ENCODE results near the gene RSU1. TPM values are rescaled to one million over a fixed set of nuclear protein-coding genes. Genes with fewer than 3 reads are reported as not detected.

The RSU1 gene
- total and polyA plus RNA-seq, 10 of the 15 experiments (the other 5 are each of a cell fraction or from before 2014, with no cell fraction given): 49.2 to 139 (median 81.3) TPM

GRCh38 chr10:16735671-16736070 lies 81.6 kb downstream of the RSU1 start:
- in situ Hi-C loops (cut with MboI) (no loop called here), intact Hi-C loops (cut with micrococcal nuclease; ENCODE audit: unreplicated experiment) (no loop called here)
- DNase-seq (ENCODE audit: low read depth, low spot score): no peak
- ChIA-PET CTCF (interaction anchor here (1.4 kb wide), 1 partner anchor 42 kb away, joined by 3 read pairs; no protein-coding TSS in a partner anchor), SMC1A (ENCODE audit: uncharacterized antibody, unreplicated experiment) (no interaction called here), POLR2A (no interaction called here), RAD21 (ENCODE audit: unreplicated experiment) (no interaction called here)
- H3K4me1 ChIP-seq (ENCODE audit: control insufficient read depth, insufficient read depth, low read length): no peaks in the 10 kb centered on the region
- no peaks in the 10 kb centered on the region; the same call in 2 of the 3 replicates for H3K9me3 ChIP-seq (replicated peaks; ENCODE audit: control insufficient read depth, insufficient read depth, low read length)
- no peaks in the 10 kb centered on the region for H4K20me1 ChIP-seq (ENCODE audit: control insufficient read depth, insufficient read depth)
- no peak overlapping the region for H3K9ac ChIP-seq (ENCODE audit: control insufficient read depth, insufficient read depth, low read length)
- no peaks in the 10 kb centered on the region for H3K27me3 ChIP-seq (replicated peaks in 1 of 2; ENCODE audit: control insufficient read depth in 2 of 2, insufficient read depth in 2 of 2, low read length in 1 of 2)
- no peak for ATAC-seq
- no peak overlapping the region for H3K4me3 ChIP-seq
- BruUV-seq (replicated peaks): no TSS peak
- FAIRE-seq: no peak
- WGBS (ENCODE audit: insufficient coverage, insufficient replicate concordance, low lambda C conversion rate, missing lambda C conversion rate): 90% methylated on average over 3 of the region's 3 CpGs
- H3K4me2 ChIP-seq (ENCODE audit: control insufficient read depth, insufficient read depth): no peak overlapping the region
- no peak overlapping the region for H2AFZ ChIP-seq (ENCODE audit: control insufficient read depth, low read depth, low read length)
- no peaks in the 10 kb centered on the region; a peak in 2 of 4 replicates for H3K36me3 ChIP-seq (ENCODE audit: control insufficient read depth in 2 of 2, insufficient read depth in 2 of 2, low read length in 1 of 2)
- no peaks in the 10 kb centered on the region for H3K79me2 ChIP-seq (ENCODE audit: control insufficient read depth, insufficient read depth, low read length)
- TF ChIP-seq NR2F1 (conservative IDR thresholded peaks at IDR 0.05): no peak
- no peak for TF ChIP-seq PML (IDR thresholded peaks at IDR 0.05; ENCODE audit: low read length)
- TF ChIP-seq ZNF24 (IDR thresholded peaks at IDR 0.05): no peak
- TF ChIP-seq ASH2L (IDR thresholded peaks at IDR 0.05; ENCODE audit: borderline replicate concordance, low read depth): no peak
- TF ChIP-seq NFYA (IDR thresholded peaks at IDR 0.05; ENCODE audit: borderline replicate concordance, low read depth, low read length): no peak
- TF ChIP-seq KAT2A (conservative IDR thresholded peaks at IDR 0.05; ENCODE audit: control insufficient read depth, low read depth, low read length): no peak
- TF ChIP-seq BMI1 (IDR thresholded peaks at IDR 0.05; ENCODE audit: borderline replicate concordance): no peak
- TF ChIP-seq CHD2 (IDR thresholded peaks at IDR 0.05; ENCODE audit: borderline replicate concordance, low read depth, low read length): no peak
- TF ChIP-seq CBX5 (IDR thresholded peaks at IDR 0.05; ENCODE audit: low read depth): no peak
- TF ChIP-seq ZNF274 (IDR thresholded peaks at IDR 0.05; ENCODE audit: insufficient read depth, insufficient read length): no peak
- TF ChIP-seq ATF7 (IDR thresholded peaks at IDR 0.05; ENCODE audit: low read depth): no peak
- no peak for TF ChIP-seq EZH2 (IDR thresholded peaks at IDR 0.05; ENCODE audit: borderline replicate concordance, control insufficient read depth, low read depth, low read length)
- no peak for TF ChIP-seq CUX1 (IDR thresholded peaks at IDR 0.05; ENCODE audit: insufficient replicate concordance, low read depth, low read length)
- TF ChIP-seq ZNF384 (IDR thresholded peaks at IDR 0.05; ENCODE audit: borderline replicate concordance, low read depth, low read length): no peak
- no peak overlapping the region for H3K27ac ChIP-seq (ENCODE audit: control insufficient read depth, insufficient read depth)
